ENCODE data around the gene ETFBKMT.
"Not testable (repeated sequence)": the region's sequence is repeated elsewhere in the genome, so short reads cannot be mapped to it uniquely, and the experiment has no call there.

ETFBKMT gene

DNA sequence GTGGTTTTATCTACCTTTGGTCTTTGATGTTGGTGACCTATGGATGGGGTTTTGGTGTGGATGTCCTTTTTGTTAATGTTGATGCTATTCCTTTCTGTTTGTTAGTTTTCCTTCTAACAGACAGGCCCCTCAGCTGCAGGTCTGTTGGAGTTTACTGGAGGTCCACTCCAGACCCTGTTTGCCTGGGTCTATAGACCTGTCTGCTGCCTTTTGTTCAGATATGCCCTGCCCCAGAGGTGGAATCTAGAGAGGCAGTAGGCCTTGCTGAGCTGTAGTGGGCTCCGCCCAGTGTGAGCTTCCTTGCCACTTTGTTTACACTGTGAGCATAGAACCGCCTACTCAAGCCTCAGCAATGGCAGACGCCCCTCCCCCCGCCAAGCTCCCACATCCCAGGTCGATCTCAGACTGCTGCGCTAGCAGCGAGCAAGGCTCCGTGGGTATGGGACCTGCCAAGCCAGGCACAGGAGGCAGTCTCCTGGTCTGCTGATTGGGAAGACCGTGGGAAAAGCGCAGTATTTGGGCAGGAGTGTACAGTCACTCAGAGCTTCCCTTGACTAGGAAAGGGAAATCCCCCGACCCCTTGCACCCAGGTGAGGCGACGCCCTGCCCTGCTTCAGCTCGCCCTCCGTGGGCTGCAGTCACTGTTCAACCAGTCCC, 59.2 kb downstream of the ETFBKMT start:
- DNase-seq (ENCODE audit: low read depth in 2 of 2): not testable (repeated sequence)

DNA sequence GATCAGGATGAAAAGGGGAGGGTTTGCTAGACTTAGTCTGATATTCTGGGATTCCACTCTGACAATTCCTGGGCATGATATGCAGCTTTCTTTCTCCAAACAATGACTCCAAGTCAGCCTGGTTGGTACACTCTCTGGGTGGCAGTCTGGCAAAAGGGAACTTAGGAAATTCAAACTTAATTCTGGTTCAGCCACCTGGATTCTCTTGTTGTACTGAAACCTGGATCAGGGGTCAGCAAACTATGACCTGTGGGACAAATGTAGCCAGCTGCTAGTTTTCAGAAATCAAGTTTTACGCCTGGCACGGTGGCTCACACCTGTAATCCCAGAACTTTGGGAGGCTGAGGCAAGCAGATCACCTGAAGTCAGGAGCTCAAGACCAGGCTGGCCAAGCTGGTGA, 63.1 kb downstream of the ETFBKMT start:
- DNase-seq (ENCODE audit: low read depth in 2 of 2): no peak
